GM12878 (cell line): ENCODE measurements around the gene ERP27. TPM values are rescaled to one million over a fixed set of nuclear protein-coding genes. Genes with fewer than 3 reads are reported as not detected.

Experiments
- ATAC-seq: fragments of 200-7000 bp; cut with Tn5 transposase; 3 replicates; pipeline ENCODE4 v1.9.1; 2020; ENCODE audit warnings: mild to moderate bottlenecking, moderate library complexity
- BruUV-seq: library from RNA; stranded (reverse); fragments of 400-500 nt; replicated peaks from 2 replicates; lab custom pipeline; 2021; lab: Mats Ljungman, UMichigan
- CTCF ChIA-PET: fragments of 300-600 bp; sonication (Branson Sonifier 250); formaldehyde crosslinking; extraction: SDS; loops from one replicate; lab custom pipeline; 2021; ENCODE audit warnings: inconsistent platforms; lab: Yijun Ruan, JAX
- POLR2A ChIA-PET: fragments of 350-600 bp; formaldehyde crosslinking; extraction: SDS; loops from one replicate; lab custom pipeline; 2021; ENCODE audit warnings: inconsistent platforms; lab: Charles Lee
- RAD21 ChIA-PET: fragments of 300-600 bp; sonication (Branson Sonifier 250); formaldehyde crosslinking; loops from one replicate; lab custom pipeline; 2023; ENCODE audit warnings: antibody characterized with exemption; ENCODE audit not compliant: unreplicated experiment; lab: Charles Lee
- SMC1A ChIA-PET: fragments of 300-600 bp; sonication (Branson Sonifier 250); formaldehyde crosslinking; loops from one replicate; lab custom pipeline; 2023; ENCODE audit not compliant: unreplicated experiment, uncharacterized antibody; lab: Charles Lee
- DNase-seq: peaks from one replicate; pipeline ENCODE4 v3.0.0-alpha.2; 2011; ENCODE audit warnings: low read depth, low spot score
- FAIRE-seq: peaks from 3 replicates; lab custom pipeline; 2011; peaks lifted over from hg19 to GRCh38; lab: Jason Lieb, UNC
- H2AFZ ChIP-seq: 2 replicates; pipeline ENCODE4 v1.6.0; 2011; ENCODE audit warnings: low read depth, low read length, control low read depth; ENCODE audit not compliant: control insufficient read depth
- H3K27ac ChIP-seq: 2 replicates; pipeline ENCODE4 v1.5.1; 2011; ENCODE audit warnings: control low read depth; ENCODE audit not compliant: control insufficient read depth, insufficient read depth
- H3K27me3 ChIP-seq, 2 experiments: replicated peaks in 1 of 2; 2 replicates each; pipeline versions ENCODE4 v1.6.0 to v1.6.1; 2011; ENCODE audit warnings: low read length in 1 of 2; ENCODE audit not compliant: control insufficient read depth in 2 of 2, insufficient read depth in 2 of 2
- H3K36me3 ChIP-seq, 2 experiments: 2 replicates each; pipeline ENCODE4 v1.5.1; 2011; ENCODE audit warnings: low read length in 1 of 2; ENCODE audit not compliant: control insufficient read depth in 2 of 2, insufficient read depth in 2 of 2
- H3K4me1 ChIP-seq: 2 replicates; pipeline ENCODE4 v1.6.1; 2011; ENCODE audit warnings: mild to moderate bottlenecking, low read length, moderate library complexity, mixed read lengths; ENCODE audit not compliant: control insufficient read depth, insufficient read depth
- H3K4me2 ChIP-seq: 2 replicates; pipeline ENCODE4 v1.6.0; 2011; ENCODE audit warnings: control low read depth; ENCODE audit not compliant: control insufficient read depth, insufficient read depth
- H3K4me3 ChIP-seq: fragments of 200-600 bp; sonication (generic); 2 replicates; pipeline ENCODE4 v1.5.1; 2016
- H3K79me2 ChIP-seq: 2 replicates; pipeline ENCODE4 v1.6.0; 2011; ENCODE audit warnings: low read length; ENCODE audit not compliant: control insufficient read depth, insufficient read depth
- H3K9ac ChIP-seq: 2 replicates; pipeline ENCODE4 v1.8.0; 2011; ENCODE audit warnings: low read length, control low read depth, mixed read lengths; ENCODE audit not compliant: control insufficient read depth, insufficient read depth
- H3K9me3 ChIP-seq: replicated peaks from 3 replicates; pipeline ENCODE4 v1.5.1; 2011; ENCODE audit warnings: mild to moderate bottlenecking, low read length; ENCODE audit not compliant: control insufficient read depth, insufficient read depth
- H4K20me1 ChIP-seq: 2 replicates; pipeline ENCODE4 v1.6.0; 2011; ENCODE audit not compliant: control insufficient read depth, insufficient read depth
- ATF7 ChIP-seq: fragments of 450-650 bp; IDR thresholded peaks from 2 replicates; pipeline ENCODE4 v1.6.1; 2016; ENCODE audit warnings: low read depth, mild to moderate bottlenecking
- BHLHE40 ChIP-seq, 2 experiments: fragments of 450-650 bp in 1 of 2; IDR thresholded peaks; 2 replicates each; pipeline ENCODE4 v1.6.1; 2011 to 2017; ENCODE audit warnings: low read depth in 2 of 2, borderline replicate concordance in 1 of 2, improper control_type of control experiment in 1 of 2, low read length in 1 of 2, mild to moderate bottlenecking in 1 of 2
- CREB1 ChIP-seq: IDR thresholded peaks from 2 replicates; pipeline ENCODE4 v1.6.1; 2012; ENCODE audit warnings: low read depth, mild to moderate bottlenecking, inconsistent platforms
- CREM ChIP-seq: IDR thresholded peaks from 2 replicates; pipeline ENCODE4 v1.6.1; 2014; ENCODE audit warnings: antibody characterized with exemption, low read depth
- ESRRA ChIP-seq: IDR thresholded peaks from 2 replicates; pipeline ENCODE4 v1.6.1; 2012; ENCODE audit warnings: mild to moderate bottlenecking, low read length, improper control_type of control experiment
- ETV6 ChIP-seq, 2 experiments: fragments of 450-650 bp in 1 of 2; IDR thresholded peaks in 1 of 2; conservative IDR thresholded peaks in 1 of 2; 2 replicates each; pipeline ENCODE4 v1.6.1; 2014; ENCODE audit warnings: antibody characterized with exemption in 1 of 2, borderline replicate concordance in 1 of 2, low read depth in 1 of 2, mild to moderate bottlenecking in 1 of 2, moderate library complexity in 1 of 2
- FOS ChIP-seq: IDR thresholded peaks from 3 replicates; pipeline ENCODE4 v1.6.1; 2011; ENCODE audit warnings: borderline replicate concordance; ENCODE audit not compliant: insufficient read length; ENCODE audit errors: extremely low read depth
- MXI1 ChIP-seq: fragments of 150-350 bp; IDR thresholded peaks from 2 replicates; pipeline ENCODE4 v1.6.1; 2011; ENCODE audit warnings: low read depth, mild to moderate bottlenecking, inconsistent platforms, low read length, improper control_type of control experiment
- NFIC ChIP-seq: IDR thresholded peaks from 2 replicates; pipeline ENCODE4 v1.6.1; 2012; ENCODE audit warnings: low read depth, mild to moderate bottlenecking, inconsistent platforms, low read length, moderate library complexity
- NR2C1 ChIP-seq: fragments of 450-650 bp; IDR thresholded peaks from 2 replicates; pipeline ENCODE4 v1.6.1; 2017; ENCODE audit warnings: antibody characterized with exemption, mild to moderate bottlenecking, moderate library complexity
- NR2F1 ChIP-seq: fragments of 450-650 bp; conservative IDR thresholded peaks from 2 replicates; pipeline ENCODE4 v1.6.1; 2017; ENCODE audit warnings: mild to moderate bottlenecking
- NRF1 ChIP-seq: conservative IDR thresholded peaks from 2 replicates; pipeline ENCODE4 v1.6.1; 2011; ENCODE audit warnings: mild to moderate bottlenecking, low read depth, low read length, improper control_type of control experiment
- POLR2AphosphoS2 ChIP-seq: IDR thresholded peaks from 2 replicates; pipeline ENCODE4 v1.6.1; 2011; ENCODE audit warnings: low read depth, mild to moderate bottlenecking, low read length, improper control_type of control experiment, moderate library complexity
- POLR2AphosphoS5 ChIP-seq: IDR thresholded peaks from 2 replicates; pipeline ENCODE4 v1.6.1; 2011; ENCODE audit warnings: mild to moderate bottlenecking, low read length, inconsistent platforms
- RUNX3 ChIP-seq: IDR thresholded peaks from 2 replicates; pipeline ENCODE4 v1.6.1; 2012; ENCODE audit warnings: low read length, inconsistent platforms
- SIN3A ChIP-seq: IDR thresholded peaks from 2 replicates; pipeline ENCODE4 v1.6.1; 2012; ENCODE audit warnings: low read depth, low read length, improper control_type of control experiment
- SMAD5 ChIP-seq: IDR thresholded peaks from 2 replicates; pipeline ENCODE4 v1.6.1; 2016; ENCODE audit warnings: antibody characterized with exemption, low read depth
- SMARCA5 ChIP-seq: fragments of 450-650 bp; IDR thresholded peaks from 2 replicates; pipeline ENCODE4 v1.6.1; 2017; ENCODE audit warnings: mild to moderate bottlenecking
- TARDBP ChIP-seq: IDR thresholded peaks from 2 replicates; pipeline ENCODE4 v1.6.1; 2016; ENCODE audit warnings: borderline replicate concordance
- TBL1XR1 ChIP-seq: IDR thresholded peaks from 2 replicates; pipeline ENCODE4 v1.6.1; 2012; ENCODE audit warnings: low read depth, low read length, improper control_type of control experiment
- YY1 ChIP-seq: IDR thresholded peaks from 2 replicates; pipeline ENCODE4 v1.6.1; 2011; ENCODE audit warnings: low read depth, mild to moderate bottlenecking, low read length
- ZNF207 ChIP-seq: fragments of 450-650 bp; IDR thresholded peaks from 2 replicates; pipeline ENCODE4 v1.6.1; 2014; ENCODE audit warnings: antibody characterized with exemption, mild to moderate bottlenecking, borderline replicate concordance
- ZNF274 ChIP-seq: IDR thresholded peaks from one replicate; pipeline ENCODE4 v1.8.0; 2011; ENCODE audit not compliant: insufficient read length, insufficient read depth
- WGBS: methylation state at CpG from one replicate; pipeline ENCODE4 v1.1.6; 2016; ENCODE audit warnings: low lambda C conversion rate; ENCODE audit not compliant: insufficient replicate concordance, insufficient coverage; ENCODE audit errors: missing lambda C conversion rate; 5-methylcytosine and 5-hydroxymethylcytosine counted together
- in situ Hi-C: fragments of 300-500 bp; cut with MboI; formaldehyde crosslinking; loops from 9 replicates; pipeline ENCODE4 v1.14.3; 2018; ENCODE audit warnings: mixed read lengths
- intact Hi-C: fragments of 100-400 bp; cut with micrococcal nuclease; formaldehyde crosslinking; loops from one replicate; pipeline ENCODE4 v1.14.2; 2022; ENCODE audit not compliant: unreplicated experiment
- polyA plus RNA-seq, 11 experiments: library from polyadenylated mRNA; depleted of rRNA in 4 of 11; unstranded in 6 of 11; stranded (reverse) in 5 of 11; fragments of >200 nt; fragmentation: Nextera tagmentation in 4 of 11; fragmentation: Illumina TruSeq in 1 of 11; extraction: Ambion mirVana in 4 of 11; extraction: Trizol in 1 of 11; gene quantifications; 1 replicate in 1 of 11; 2 replicates in 10 of 11; pipeline versions ENCODE4 v1.2.1 to v1.2.3, GENCODE V29; 2011 to 2016; ENCODE audit warnings: inconsistent platforms in 2 of 11, missing spikeins in 2 of 11, low read depth in 1 of 11
- total RNA-seq, 4 experiments: library from RNA; depleted of rRNA in 3 of 4; stranded (reverse); fragments of >200 nt in 3 of 4; fragmentation: Illumina TruSeq in 1 of 4; extraction: Trizol in 1 of 4; gene quantifications; 2 replicates each; pipeline versions ENCODE4 v1.2.1 to v1.2.3, GENCODE V29; 2013 to 2021
- TF ChIP-seq, protein P1 (sequence below): IDR thresholded peaks from 2 replicates; pipeline ENCODE4 v1.6.1; 2011; ENCODE audit warnings: borderline replicate concordance, low read depth, mild to moderate bottlenecking, moderate library complexity, low read length; ENCODE audit not compliant: insufficient read depth, poor library complexity, severe bottlenecking

Gene ERP27
- total and polyA plus RNA-seq, 10 of the 15 experiments (the other 5 are each of a cell fraction or from before 2014, with no cell fraction given), result 0.91 to 2.4 (median 1.4) TPM

DNA sequence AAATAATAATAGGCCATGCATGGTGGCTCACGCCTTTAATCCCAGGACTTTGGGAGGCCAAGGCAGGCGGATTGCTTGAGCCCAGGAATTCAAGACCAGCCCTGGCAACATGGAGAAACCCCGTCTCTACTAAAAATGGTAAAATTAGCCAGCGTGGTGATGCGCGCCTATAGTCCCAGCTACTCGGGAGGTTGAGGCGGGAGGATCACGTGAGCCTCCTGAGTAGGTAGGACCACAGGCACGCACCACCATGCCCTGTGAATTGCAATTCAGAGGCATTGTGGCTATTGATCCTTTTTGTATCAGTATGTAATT is 20.7 kb upstream of the ERP27 start (continued):
- TF ChIP-seq ZNF207, result no peak
- TF ChIP-seq MXI1, result 0 out of 2 replicates have a peak, but pooled peaks have one; percentile 41
- TF ChIP-seq, protein P1, sequence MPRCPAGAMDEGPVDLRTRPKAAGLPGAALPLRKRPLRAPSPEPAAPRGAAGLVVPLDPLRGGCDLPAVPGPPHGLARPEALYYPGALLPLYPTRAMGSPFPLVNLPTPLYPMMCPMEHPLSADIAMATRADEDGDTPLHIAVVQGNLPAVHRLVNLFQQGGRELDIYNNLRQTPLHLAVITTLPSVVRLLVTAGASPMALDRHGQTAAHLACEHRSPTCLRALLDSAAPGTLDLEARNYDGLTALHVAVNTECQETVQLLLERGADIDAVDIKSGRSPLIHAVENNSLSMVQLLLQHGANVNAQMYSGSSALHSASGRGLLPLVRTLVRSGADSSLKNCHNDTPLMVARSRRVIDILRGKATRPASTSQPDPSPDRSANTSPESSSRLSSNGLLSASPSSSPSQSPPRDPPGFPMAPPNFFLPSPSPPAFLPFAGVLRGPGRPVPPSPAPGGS, result no peak
- TF ChIP-seq SMAD5, result no peak
- TF ChIP-seq RUNX3, result no peak
- no peak for TF ChIP-seq YY1
- TF ChIP-seq TBL1XR1, result no peak
- no peak for TF ChIP-seq ETV6 (conservative IDR thresholded peaks at IDR 0.05 in 1 of 2, IDR thresholded peaks at IDR 0.05 in 1 of 2; ENCODE audit: borderline replicate concordance in 1 of 2, low read depth in 1 of 2)
- no peak for TF ChIP-seq NR2C1
- TF ChIP-seq POLR2AphosphoS5, result peak; percentile 61

DNA sequence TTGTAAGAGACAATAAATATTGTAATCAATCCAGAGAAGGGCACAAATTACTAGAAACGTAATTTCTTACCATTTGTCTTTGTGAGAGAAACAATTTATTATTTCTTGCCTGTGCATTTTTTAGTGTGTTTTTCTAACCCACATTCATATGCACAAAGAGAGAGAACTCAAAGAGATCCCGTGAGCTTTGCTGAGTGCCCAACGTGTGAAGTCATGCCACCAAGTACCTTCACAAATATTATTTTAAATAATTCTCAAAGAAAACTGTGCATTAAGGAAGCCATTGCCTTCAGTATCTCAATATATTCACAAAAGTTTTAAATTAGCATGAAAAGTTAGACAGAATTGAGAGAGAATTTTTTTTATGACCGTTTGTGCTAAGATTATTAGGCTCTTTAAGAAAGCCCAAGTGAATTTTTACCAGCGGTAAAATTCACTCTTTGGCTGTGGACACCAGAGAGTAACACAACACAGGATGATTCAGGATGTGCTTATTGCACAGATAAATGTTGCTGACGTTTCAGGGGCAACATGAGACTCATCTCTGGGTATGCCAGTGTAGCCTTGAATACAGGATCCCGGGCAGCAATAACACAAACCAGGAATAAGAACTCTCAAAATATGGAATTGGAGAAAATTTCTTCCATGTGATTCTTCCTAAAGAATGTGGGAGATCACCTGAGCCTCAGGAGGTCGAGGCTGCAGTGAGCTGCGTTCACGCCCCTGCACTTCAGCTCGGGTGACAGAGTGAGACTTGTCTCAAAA is 20.2 kb upstream of the ERP27 start:
- peak overlapping the region; percentile 85 for H3K4me2 ChIP-seq
- H3K4me3 ChIP-seq, result peak overlapping the region; percentile 80
- ChIA-PET POLR2A (interaction anchor here (0.8 to 4.2 kb wide), 5 partner anchors 10 to 564 kb away, joined by 3 to 20 read pairs (median 4); partner anchors contain the start of genes C12orf60 and WBP11), RAD21 (interaction anchor here (0.6 to 4.7 kb wide), 7 partner anchors 6 to 537 kb away, joined by 3 to 25 read pairs (median 4); a partner anchor contains a TSS), SMC1A (interaction anchor here (1.1 to 4.5 kb wide), 11 partner anchors 8 to 187 kb away, joined by 4 to 33 read pairs (median 8); partner anchors contain the start of gene ERP27), CTCF (interaction anchor here (0.6 to 4.6 kb wide), 11 partner anchors 8 to 235 kb away, joined by 3 to 15 read pairs (median 3); partner anchors contain the start of gene ERP27)
- no peak for FAIRE-seq
- no peak for ATAC-seq
- H3K79me2 ChIP-seq, result peaks cover 94% of the 10 kb centered on the region
- H3K9me3 ChIP-seq, result no peaks in the 10 kb centered on the region
- H2AFZ ChIP-seq, result no peak overlapping the region
- WGBS, result 4% methylated on average over 11 of the region's 11 CpGs
- no peak for DNase-seq
- H3K27ac ChIP-seq, result peak overlapping the region; percentile 94
- intact Hi-C loops, result loop anchor here (5.0 to 10.0 kb wide), 3 partner anchors 344 to 826 kb away; partner anchors contain the start of gene EPS8
- no peaks in the 10 kb centered on the region for H4K20me1 ChIP-seq
- H3K36me3 ChIP-seq, result no peaks in the 10 kb centered on the region
- H3K27me3 ChIP-seq, result no peaks in the 10 kb centered on the region
- BruUV-seq, result no TSS peak
- H3K9ac ChIP-seq, result peak overlapping the region; percentile 97
- in situ Hi-C loops, result loop anchor here (10.0 to 25.0 kb wide), 3 partner anchors 184 to 571 kb away; a partner anchor contains a TSS
- H3K4me1 ChIP-seq, result peaks cover 18% of the 10 kb centered on the region
- TF ChIP-seq POLR2AphosphoS2 (no peak), FOS (no peak), SIN3A (no peak), SMARCA5 (no peak), BHLHE40 (IDR thresholded peaks at IDR 0.05; ENCODE audit: borderline replicate concordance in 1 of 2, low read depth in 2 of 2, low read length in 1 of 2) (peak; percentile 36 to 38; a peak in 2 of 4 replicates), NFIC (no peak), NRF1 (no peak), CREM (peak; percentile 52), ESRRA (no peak), ATF7 (peak; percentile 92), SMAD5 (no peak), TARDBP (no peak), CREB1 (0 out of 2 replicates have a peak, but pooled peaks have one; percentile 12), NR2F1 (no peak), ZNF274 (no peak)
